Neural progenitor cell (in vitro differentiated cells): ENCODE data around the gene MFGE8. TPM values are rescaled to one million over a fixed set of nuclear protein-coding genes. Genes with fewer than 3 reads are reported as not detected.

Source experiments
- DNase-seq: peaks from one replicate; pipeline ENCODE4 v3.0.0-alpha.2; 2016; ENCODE audit warnings: low spot score
- H2AFZ ChIP-seq: fragments of 200-600 bp; sonication (generic); replicated peaks from 2 replicates; pipeline ENCODE4 v1.6.1; 2016; ENCODE audit warnings: antibody characterized with exemption
- H3F3A ChIP-seq: fragments of 200-600 bp; sonication (generic); 2 replicates; pipeline ENCODE4 v1.6.1; 2016; ENCODE audit warnings: antibody characterized with exemption, low read depth
- H3K27ac ChIP-seq: fragments of 200-600 bp; sonication (generic); 2 replicates; pipeline ENCODE4 v1.5.1; 2016; ENCODE audit warnings: mild to moderate bottlenecking
- H3K27me3 ChIP-seq: fragments of 200-600 bp; sonication (generic); 2 replicates; pipeline ENCODE4 v1.6.1; 2016; ENCODE audit warnings: mild to moderate bottlenecking, moderate library complexity
- H3K36me3 ChIP-seq: fragments of 200-600 bp; sonication (generic); 2 replicates; pipeline ENCODE4 v1.5.1; 2016
- H3K4me1 ChIP-seq: fragments of 200-600 bp; sonication (generic); 2 replicates; pipeline ENCODE4 v1.6.1; 2016; ENCODE audit warnings: mixed run types
- H3K4me2 ChIP-seq: fragments of 200-600 bp; sonication (generic); 2 replicates; pipeline ENCODE4 v1.6.1; 2016
- H3K4me3 ChIP-seq: fragments of 200-600 bp; sonication (generic); 2 replicates; pipeline ENCODE4 v1.5.1; 2016
- H3K79me2 ChIP-seq: fragments of 200-600 bp; sonication (generic); 2 replicates; pipeline ENCODE4 v1.6.1; 2016; ENCODE audit warnings: low read depth
- H3K9ac ChIP-seq: fragments of 200-600 bp; sonication (generic); 2 replicates; pipeline ENCODE4 v1.6.1; 2016
- H3K9me3 ChIP-seq: fragments of 200-600 bp; sonication (generic); 2 replicates; pipeline ENCODE4 v1.5.1; 2016; ENCODE audit warnings: low read depth
- H4K20me1 ChIP-seq: fragments of 200-600 bp; sonication (generic); 2 replicates; pipeline ENCODE4 v1.6.1; 2016; ENCODE audit warnings: low read depth
- H3K27ac Mint-ChIP-seq: 3 replicates; pipeline ENCODE4 v1.8.0; 2021; ENCODE audit warnings: mixed read lengths
- H3K27me3 Mint-ChIP-seq: 2 replicates; pipeline ENCODE4 v1.8.0; 2022; ENCODE audit warnings: low read depth, mild to moderate bottlenecking, inconsistent platforms, moderate library complexity, mixed read lengths; ENCODE audit not compliant: insufficient read depth
- H3K36me3 Mint-ChIP-seq: 3 replicates; pipeline ENCODE4 v1.8.0; 2021; ENCODE audit warnings: mixed read lengths
- H3K4me1 Mint-ChIP-seq: 3 replicates; pipeline ENCODE4 v1.8.0; 2021; ENCODE audit warnings: mixed read lengths
- H3K4me3 Mint-ChIP-seq: 3 replicates; pipeline ENCODE4 v1.8.0; 2021; ENCODE audit warnings: mild to moderate bottlenecking, moderate library complexity, mixed read lengths
- H3K9me3 Mint-ChIP-seq: 3 replicates; pipeline ENCODE4 v1.8.0; 2020; ENCODE audit warnings: mixed read lengths
- EZH2 ChIP-seq: fragments of 200-600 bp; sonication (generic); IDR thresholded peaks from 2 replicates; pipeline ENCODE4 v1.6.1; 2017; ENCODE audit warnings: antibody characterized with exemption, mild to moderate bottlenecking, moderate library complexity
- EZH2phosphoT487 ChIP-seq: fragments of 200-600 bp; sonication (generic); IDR thresholded peaks from 2 replicates; pipeline ENCODE4 v1.6.1; 2017; ENCODE audit warnings: antibody characterized with exemption
- total RNA-seq: library from RNA; depleted of rRNA; stranded (reverse); fragments of >200 nt; gene quantifications from 2 replicates; pipeline ENCODE4 v1.2.3, GENCODE V29; 2015; ENCODE audit warnings: low replicate concordance
- TF ChIP-seq, protein P1 (sequence below): fragments of 200-600 bp; sonication (generic); IDR thresholded peaks from 2 replicates; pipeline ENCODE4 v1.5.1; 2017; ENCODE audit warnings: antibody characterized with exemption, mild to moderate bottlenecking

Gene MFGE8
- total RNA-seq, 1 donor from 2014 or later: 92.6 TPM

DNA sequence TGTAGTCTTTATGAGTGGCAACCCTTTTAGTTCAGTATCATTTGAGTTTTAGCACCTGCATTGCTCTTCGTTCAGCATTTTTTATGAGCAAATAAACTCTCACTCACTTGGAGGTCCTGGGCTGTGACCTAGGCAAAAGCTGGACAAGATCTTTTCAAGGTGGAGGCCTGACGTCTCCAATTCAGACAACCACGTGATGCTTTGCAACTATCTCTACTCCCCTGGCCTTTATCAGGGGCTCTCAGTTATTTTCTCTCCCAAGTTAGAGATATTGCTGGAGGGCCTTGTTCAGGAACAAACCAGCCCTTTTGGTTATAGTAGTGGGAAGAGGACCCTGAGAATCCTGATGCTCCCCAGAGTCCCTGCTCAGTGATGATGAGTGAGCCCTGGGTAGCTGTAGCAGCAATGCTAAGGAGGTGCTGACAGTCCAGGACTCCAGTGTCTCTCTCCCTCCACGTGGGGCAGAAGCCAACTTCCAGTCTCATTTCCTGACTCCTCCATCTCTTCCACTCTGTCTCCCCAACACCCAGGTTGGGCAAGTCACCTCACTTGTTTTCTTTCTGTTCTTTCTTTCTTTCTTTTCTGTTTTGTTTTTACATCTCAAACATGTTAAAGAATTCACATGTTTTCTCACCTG, 48.2 kb downstream of the MFGE8 start:
- H3K36me3 ChIP-seq: no peaks in the 10 kb centered on the region
- no peaks in the 10 kb centered on the region for H3K27me3 ChIP-seq
- H3K9me3 Mint-ChIP-seq: peaks cover 13% of the 10 kb centered on the region
- no peak for DNase-seq
- no peak overlapping the region for H3K27ac ChIP-seq
- no peak overlapping the region for H3K4me3 Mint-ChIP-seq
- H3K4me2 ChIP-seq: no peak overlapping the region
- no peak overlapping the region for H3K4me3 ChIP-seq
- H4K20me1 ChIP-seq: no peaks in the 10 kb centered on the region
- no peak overlapping the region for H3K27ac Mint-ChIP-seq
- H3K4me1 ChIP-seq: no peaks in the 10 kb centered on the region
- H2AFZ ChIP-seq: no peak overlapping the region
- no peaks in the 10 kb centered on the region for H3F3A ChIP-seq
- H3K9me3 ChIP-seq: no peaks in the 10 kb centered on the region
- H3K36me3 Mint-ChIP-seq: no peaks in the 10 kb centered on the region
- H3K79me2 ChIP-seq: no peaks in the 10 kb centered on the region
- H3K4me1 Mint-ChIP-seq: no peaks in the 10 kb centered on the region
- peaks cover 2% of the 10 kb centered on the region for H3K27me3 Mint-ChIP-seq
- no peak overlapping the region for H3K9ac ChIP-seq
- TF ChIP-seq EZH2phosphoT487 (no peak), EZH2 (no peak)
- TF ChIP-seq, protein P1, sequence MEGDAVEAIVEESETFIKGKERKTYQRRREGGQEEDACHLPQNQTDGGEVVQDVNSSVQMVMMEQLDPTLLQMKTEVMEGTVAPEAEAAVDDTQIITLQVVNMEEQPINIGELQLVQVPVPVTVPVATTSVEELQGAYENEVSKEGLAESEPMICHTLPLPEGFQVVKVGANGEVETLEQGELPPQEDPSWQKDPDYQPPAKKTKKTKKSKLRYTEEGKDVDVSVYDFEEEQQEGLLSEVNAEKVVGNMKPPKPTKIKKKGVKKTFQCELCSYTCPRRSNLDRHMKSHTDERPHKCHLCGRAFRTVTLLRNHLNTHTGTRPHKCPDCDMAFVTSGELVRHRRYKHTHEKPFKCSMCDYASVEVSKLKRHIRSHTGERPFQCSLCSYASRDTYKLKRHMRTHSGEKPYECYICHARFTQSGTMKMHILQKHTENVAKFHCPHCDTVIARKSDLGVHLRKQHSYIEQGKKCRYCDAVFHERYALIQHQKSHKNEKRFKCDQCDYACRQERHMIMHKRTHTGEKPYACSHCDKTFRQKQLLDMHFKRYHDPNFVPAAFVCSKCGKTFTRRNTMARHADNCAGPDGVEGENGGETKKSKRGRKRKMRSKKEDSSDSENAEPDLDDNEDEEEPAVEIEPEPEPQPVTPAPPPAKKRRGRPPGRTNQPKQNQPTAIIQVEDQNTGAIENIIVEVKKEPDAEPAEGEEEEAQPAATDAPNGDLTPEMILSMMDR: no peak

DNA sequence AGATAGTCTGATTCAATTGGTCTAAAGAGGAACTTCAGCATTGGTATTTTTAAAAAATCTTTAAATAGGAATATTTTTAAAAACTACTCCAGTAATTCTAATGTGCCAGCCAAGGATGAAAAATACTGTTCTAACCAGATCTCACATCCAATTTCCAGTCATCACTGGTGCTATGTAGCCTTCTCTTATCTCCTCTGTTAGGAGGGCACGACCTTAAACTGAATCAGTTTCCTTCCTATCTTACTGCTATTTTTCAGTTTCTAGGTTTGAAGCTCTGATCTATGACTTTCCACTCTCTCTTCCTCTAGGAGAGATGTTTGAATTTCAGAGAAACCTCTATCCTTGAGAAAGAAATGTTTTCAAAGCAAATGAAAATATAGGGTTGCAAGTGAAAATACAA, 49.8 kb downstream of the MFGE8 start:
- Histone ChIP-seq H3K4me2 (no peak overlapping the region), H3F3A (no peaks in the 10 kb centered on the region), H3K4me1 (no peaks in the 10 kb centered on the region), H3K9ac (no peak overlapping the region), H3K79me2 (no peaks in the 10 kb centered on the region), H3K36me3 (no peaks in the 10 kb centered on the region), H4K20me1 (no peaks in the 10 kb centered on the region), H2AFZ (no peak overlapping the region), H3K27me3 (no peaks in the 10 kb centered on the region), H3K9me3 (no peaks in the 10 kb centered on the region), H3K27ac (no peak overlapping the region), H3K4me3 (no peak overlapping the region)
- peaks cover 4% of the 10 kb centered on the region for H3K27me3 Mint-ChIP-seq
- H3K27ac Mint-ChIP-seq: no peak overlapping the region
- H3K9me3 Mint-ChIP-seq: peaks cover 9% of the 10 kb centered on the region
- DNase-seq: no peak
- H3K4me3 Mint-ChIP-seq: no peak overlapping the region
- H3K4me1 Mint-ChIP-seq: no peaks in the 10 kb centered on the region
- no peak for TF ChIP-seq EZH2
- TF ChIP-seq EZH2phosphoT487: no peak
- TF ChIP-seq, protein P1: no peak
- no peaks in the 10 kb centered on the region for H3K36me3 Mint-ChIP-seq

- Mint-ChIP-seq H3K4me1 (no peaks in the 10 kb centered on the region), H3K27ac (no peak overlapping the region), H3K36me3 (no peaks in the 10 kb centered on the region), H3K27me3 (peaks cover 2% of the 10 kb centered on the region), H3K9me3 (peaks cover 4% of the 10 kb centered on the region), H3K4me3 (no peak overlapping the region)
- no peak overlapping the region for H3K27ac ChIP-seq
- no peaks in the 10 kb centered on the region for H4K20me1 ChIP-seq
- H3K79me2 ChIP-seq: no peaks in the 10 kb centered on the region
- DNase-seq: no peak
- TF ChIP-seq, protein P1: no peak
- TF ChIP-seq EZH2phosphoT487 (no peak), EZH2 (no peak)
- no peaks in the 10 kb centered on the region for H3K36me3 ChIP-seq
- no peak overlapping the region for H3K4me3 ChIP-seq
- no peaks in the 10 kb centered on the region for H3F3A ChIP-seq
- H3K9ac ChIP-seq: no peak overlapping the region
- no peaks in the 10 kb centered on the region for H3K27me3 ChIP-seq
- no peaks in the 10 kb centered on the region for H3K4me1 ChIP-seq
- no peak overlapping the region for H2AFZ ChIP-seq
- no peaks in the 10 kb centered on the region for H3K9me3 ChIP-seq
- H3K4me2 ChIP-seq: no peak overlapping the region
Observed at GRCh38 chr15:88860212-88860611, 53.0 kb downstream of the MFGE8 start.
